Transverse colon (tissue), 4 donors: ENCODE data around the gene PTPRD. TPM values are rescaled to one million over a fixed set of nuclear protein-coding genes. Genes with fewer than 3 reads are reported as not detected.
"Not testable (repeated sequence)": the region's sequence is repeated elsewhere in the genome, so short reads cannot be mapped to it uniquely, and the experiment has no call there.

Experiments
- DNase-seq: peaks from one replicate; pipeline ENCODE4 v3.0.0-alpha.2; 2019
- H3K27ac ChIP-seq, 4 donors: fragments of 200-600 bp; sonication (generic); 2 replicates each; pipeline ENCODE4 v1.5.1; 2016 to 2018; ENCODE audit warnings: inconsistent platforms in 4 of 4
- H3K27me3 ChIP-seq: fragments of 200-600 bp; sonication (generic); 2 replicates; pipeline ENCODE4 v1.5.1; 2017; ENCODE audit warnings: inconsistent platforms
- H3K36me3 ChIP-seq, 4 donors: fragments of 200-600 bp; sonication (generic); 2 replicates each; pipeline ENCODE4 v1.5.1; 2017 to 2019; ENCODE audit warnings: inconsistent platforms in 4 of 4
- H3K4me1 ChIP-seq, 4 donors: fragments of 200-600 bp; sonication (generic); 2 replicates each; pipeline ENCODE4 v1.5.1; 2017 to 2020; ENCODE audit warnings: inconsistent platforms in 4 of 4
- H3K4me3 ChIP-seq, 4 donors: fragments of 200-600 bp; sonication (generic); 1 replicate in 1 of 4; 2 replicates in 3 of 4; pipeline versions ENCODE4 v1.5.1 to v1.6.1; 2017 to 2019; ENCODE audit warnings: inconsistent platforms in 4 of 4
- H3K9me3 ChIP-seq, 2 donors: fragments of 200-600 bp; sonication (generic); 2 replicates each; pipeline ENCODE4 v1.5.1; 2017 to 2019; ENCODE audit warnings: inconsistent platforms in 2 of 2
- CTCF ChIP-seq, 5 experiments: fragments of 200-600 bp in 3 of 5; fragments of 450-650 bp in 2 of 5; sonication (generic) in 3 of 5; IDR thresholded peaks; 1 replicate in 2 of 5; 2 replicates in 3 of 5; pipeline ENCODE4 v1.5.1; 2016 to 2017; ENCODE audit warnings: antibody characterized with exemption in 5 of 5, inconsistent platforms in 3 of 5, mild to moderate bottlenecking in 2 of 5, moderate library complexity in 1 of 5
- EP300 ChIP-seq: sonication (generic); formaldehyde crosslinking; IDR thresholded peaks from one replicate; pipeline ENCODE4 v1.6.1; 2017; ENCODE audit warnings: antibody characterized with exemption, low read depth
- POLR2A ChIP-seq: fragments of 450-650 bp; IDR thresholded peaks from one replicate; pipeline ENCODE4 v1.6.1; 2016; ENCODE audit warnings: antibody characterized with exemption, mild to moderate bottlenecking, moderate library complexity
- POLR2AphosphoS5 ChIP-seq, 3 donors: sonication (generic); formaldehyde crosslinking; IDR thresholded peaks; one replicate each; pipeline ENCODE4 v1.6.1; 2016; ENCODE audit warnings: antibody characterized with exemption in 3 of 3
- WGBS, 2 donors: methylation state at CpG; one replicate each; pipeline ENCODE4 v1.1.5; 2018; ENCODE audit warnings: low coverage in 1 of 2; 5-methylcytosine and 5-hydroxymethylcytosine counted together
- in situ Hi-C, 4 donors: fragments of 200-750 bp; cut with MboI; loops; one replicate each; pipeline versions ENCODE4 v1.15.0 to v1.15.1; 2017; ENCODE audit warnings: low sequenced_read_pairs in 3 of 4, low pct_ligation_motif_present in 1 of 4, low pct_unique_long_range_greater_than_20kb in 1 of 4
- intact Hi-C: fragments of 100-400 bp; cut with DNase I; formaldehyde crosslinking; loops from one replicate; pipeline ENCODE4 v1.15.1; 2023; ENCODE audit warnings: low total_unique reads
- total RNA-seq, 4 donors: library from RNA; depleted of rRNA; stranded (reverse); fragments of >200 nt; gene quantifications; one replicate each; pipeline ENCODE4 v1.1.0, GENCODE V29; 2016

PTPRD gene
- total RNA-seq, 4 donors from 2014 or later = 43.0 to 115 (median 79.1) TPM

DNA sequence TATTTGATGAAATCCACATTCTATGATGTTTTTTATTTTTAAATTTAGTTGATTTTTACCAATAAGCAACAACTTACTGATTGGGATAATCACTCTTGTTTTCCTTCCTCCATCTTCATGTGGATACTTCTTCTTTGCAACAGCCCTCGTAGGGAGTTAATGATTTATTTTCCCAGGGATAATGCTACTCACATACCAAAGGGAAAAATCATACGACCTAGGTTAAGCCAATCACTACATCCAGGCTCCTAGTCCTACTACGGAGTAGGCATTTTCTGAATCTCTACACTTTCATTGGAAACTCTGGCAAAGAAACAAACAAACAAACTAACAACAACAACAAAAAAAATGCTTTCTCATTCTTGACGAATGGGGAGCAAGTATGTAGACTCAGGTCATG lies 663.4 kb downstream of the PTPRD start:
- Histone ChIP-seq H3K4me3 (no peak overlapping the region), H3K36me3 (no peaks in the 10 kb centered on the region), H3K27ac (no peak overlapping the region), H3K27me3 (no peaks in the 10 kb centered on the region), H3K9me3 (no peaks in the 10 kb centered on the region), H3K4me1 (no peaks in the 10 kb centered on the region)
- no peak for DNase-seq
- in situ Hi-C loops (no loop called here), intact Hi-C loops (no loop called here)
- 57 to 60% methylated on average over 2 to 4 of the region's 4 CpGs for WGBS, 2 donors
- TF ChIP-seq CTCF (IDR thresholded peaks at IDR 0.05) (no peak), POLR2AphosphoS5 (IDR thresholded peaks at IDR 0.05) (no peak), EP300 (no peak), POLR2A (no peak)

DNA sequence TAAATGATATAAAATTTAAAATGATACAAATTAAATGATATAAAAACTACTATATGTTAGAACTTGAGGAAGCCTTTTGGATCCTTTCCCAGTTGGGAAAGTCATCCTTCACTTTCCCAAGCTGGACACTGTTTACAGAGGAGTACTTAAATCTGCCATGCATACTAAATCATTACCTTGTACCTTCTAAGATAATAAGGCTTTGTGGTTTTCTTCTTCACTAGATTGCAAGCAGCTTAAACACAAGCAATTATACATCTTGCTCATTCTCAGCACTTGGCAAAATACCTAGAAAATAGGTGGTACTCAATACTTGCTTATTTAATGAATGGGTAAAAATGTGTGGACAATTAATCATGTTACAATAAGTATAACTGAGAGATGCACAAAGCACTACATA lies 666.8 kb downstream of the PTPRD start:
- TF ChIP-seq POLR2AphosphoS5 (IDR thresholded peaks at IDR 0.05) (no peak), EP300 (no peak), CTCF (IDR thresholded peaks at IDR 0.05) (no peak), POLR2A (no peak)
- Histone ChIP-seq H3K36me3 (no peaks in the 10 kb centered on the region), H3K9me3 (no peaks in the 10 kb centered on the region), H3K27ac (no peak overlapping the region), H3K27me3 (no peaks in the 10 kb centered on the region), H3K4me3 (no peak overlapping the region), H3K4me1 (no peaks in the 10 kb centered on the region)
- intact Hi-C loops = no loop called here
- in situ Hi-C loops = no loop called here
- DNase-seq = no peak

- in situ Hi-C loops (no loop called here), intact Hi-C loops (no loop called here)
- H3K4me1 ChIP-seq = no peaks in the 10 kb centered on the region
- no peaks in the 10 kb centered on the region for H3K36me3 ChIP-seq
- no peak overlapping the region for H3K4me3 ChIP-seq
- DNase-seq = peak; percentile 50
- H3K27me3 ChIP-seq = no peaks in the 10 kb centered on the region
- 21 to 25% methylated on average over 5 of the region's 5 CpGs for WGBS, 2 donors
- H3K9me3 ChIP-seq = no peaks in the 10 kb centered on the region
- no peak overlapping the region for H3K27ac ChIP-seq
- TF ChIP-seq POLR2AphosphoS5 (IDR thresholded peaks at IDR 0.05) (no peak), EP300 (no peak), CTCF (IDR thresholded peaks at IDR 0.05) (peak; percentile 59 to 90 (median 84)), POLR2A (no peak)
Observed at GRCh38 chr9:9942764-9943424, 669.9 kb downstream of the PTPRD start.

DNA sequence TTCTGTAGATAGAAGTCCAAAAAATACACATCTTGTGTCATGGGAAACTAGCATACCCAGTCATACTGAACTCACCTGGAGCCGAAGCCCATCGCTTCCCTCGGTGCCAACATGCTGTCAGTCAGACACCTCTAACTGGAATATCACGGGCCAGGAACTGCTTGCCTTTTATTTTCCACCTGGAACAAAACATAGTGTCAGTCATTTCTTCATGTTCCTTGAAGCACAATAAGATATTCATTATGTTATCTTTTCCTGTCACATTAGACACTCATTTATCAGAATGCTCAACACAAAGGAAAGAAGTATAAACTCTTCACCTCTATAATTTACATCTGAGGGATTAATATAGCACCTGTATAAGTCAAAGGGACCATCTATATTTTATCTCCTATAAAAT lies 674.4 kb downstream of the PTPRD start:
- no peak for TF ChIP-seq POLR2A
- TF ChIP-seq EP300 = no peak
- no peak for TF ChIP-seq CTCF (IDR thresholded peaks at IDR 0.05)
- TF ChIP-seq POLR2AphosphoS5 (IDR thresholded peaks at IDR 0.05) = no peak
- WGBS, 2 donors = 63 to 95% methylated on average over 1 to 4 of the region's 4 CpGs

GRCh38 chr9:9931464-9931863 lies 681.3 kb downstream of the PTPRD start:
- 84% methylated on average over 11 of the region's 16 CpGs; no CpG with 5 or more reads in 1 of the 2 donors for WGBS, 2 donors
- in situ Hi-C loops, intact Hi-C loops, H3K9me3 ChIP-seq, H3K4me1 ChIP-seq, H3K36me3 ChIP-seq, H3K27ac ChIP-seq, DNase-seq, H3K4me3 ChIP-seq, H3K27me3 ChIP-seq: not testable (repeated sequence)

More for the DNA sequence above, 674.4 kb downstream of the PTPRD start:
- Histone ChIP-seq H3K9me3 (no peaks in the 10 kb centered on the region), H3K4me1 (no peaks in the 10 kb centered on the region), H3K4me3 (no peak overlapping the region), H3K27ac (no peak overlapping the region), H3K27me3 (no peaks in the 10 kb centered on the region), H3K36me3 (no peaks in the 10 kb centered on the region)
- DNase-seq = no peak
- intact Hi-C loops = no loop called here
- in situ Hi-C loops = no loop called here
